NCI-H1930 (cell line): ENCODE data around the gene SEZ6.
"Not testable (repeated sequence)": the region's sequence is repeated elsewhere in the genome, so short reads cannot be mapped to it uniquely, and the experiment has no call there.

Source experiments
- DNase-seq, 2 experiments: peaks; one replicate each; lab custom pipeline; 2025; lab: John Stamatoyannopoulos, UW

The SEZ6 gene

DNA sequence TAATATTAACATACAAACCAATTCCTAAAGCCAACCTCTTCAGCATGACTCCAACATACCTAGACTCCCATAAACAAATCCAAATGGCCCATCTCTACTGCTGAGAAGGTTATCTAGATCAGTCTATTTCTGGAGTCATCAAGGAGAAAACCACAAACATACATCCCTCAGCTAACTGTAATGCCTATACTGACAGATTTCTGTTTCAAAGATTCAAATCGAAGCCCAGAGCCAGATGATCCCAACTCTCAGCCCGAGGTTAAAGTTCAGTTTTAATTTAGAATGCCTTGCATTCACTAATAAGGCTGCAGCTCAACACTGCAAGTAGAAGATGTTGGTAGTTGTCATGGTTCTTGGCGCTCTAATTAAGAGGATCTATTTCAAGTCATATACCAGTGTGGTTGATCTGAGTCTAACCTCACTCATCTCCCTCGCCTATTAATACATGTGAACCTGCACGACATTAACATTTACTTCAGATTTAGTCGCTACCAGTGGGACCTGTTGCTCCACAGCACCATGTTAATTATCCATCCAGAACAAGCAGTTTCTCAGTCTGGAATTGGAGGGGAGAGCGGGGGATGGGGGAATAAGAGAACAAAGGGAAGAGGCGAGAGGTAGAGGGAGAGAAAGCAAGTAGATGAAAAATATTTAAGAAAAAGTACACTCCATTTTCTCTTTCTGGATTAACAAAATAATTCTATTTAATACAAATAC is 69.9 kb downstream of the SEZ6 start:
- DNase-seq, result no peak

- not testable (repeated sequence) for DNase-seq
Observed at GRCh38 chr17:28934508-28934907, 71.3 kb downstream of the SEZ6 start.

GRCh38 chr17:28929787-28930186 is 76.0 kb downstream of the SEZ6 start:
- DNase-seq, result no peak

GRCh38 chr17:28928061-28928460 is 77.8 kb downstream of the SEZ6 start:
- DNase-seq, result no peak

- DNase-seq, result no peak
Observed at GRCh38 chr17:28926786-28927185, 79.0 kb downstream of the SEZ6 start.

DNA sequence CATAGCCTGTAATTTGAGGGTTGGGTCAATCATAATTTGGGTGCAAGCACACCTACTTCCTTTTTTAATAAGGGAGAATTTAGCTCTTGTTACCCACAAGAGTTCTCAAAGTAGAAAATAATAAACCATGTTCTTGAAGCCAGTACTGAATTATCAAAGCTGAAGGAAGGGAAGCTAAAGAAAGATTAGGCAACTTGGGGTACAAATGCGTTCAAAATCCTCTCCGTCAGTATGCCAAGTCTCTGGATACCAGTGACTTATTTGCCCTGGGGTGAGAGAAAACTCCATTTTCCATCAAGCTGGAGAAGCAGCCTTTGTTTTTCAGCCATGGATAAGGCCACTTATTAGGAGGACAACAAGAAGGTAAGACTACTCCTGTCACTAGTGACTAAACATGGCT is 79.5 kb downstream of the SEZ6 start:
- DNase-seq, result no peak

GRCh38 chr17:28925912-28926365 is 79.9 kb downstream of the SEZ6 start:
- DNase-seq, result no peak

DNA sequence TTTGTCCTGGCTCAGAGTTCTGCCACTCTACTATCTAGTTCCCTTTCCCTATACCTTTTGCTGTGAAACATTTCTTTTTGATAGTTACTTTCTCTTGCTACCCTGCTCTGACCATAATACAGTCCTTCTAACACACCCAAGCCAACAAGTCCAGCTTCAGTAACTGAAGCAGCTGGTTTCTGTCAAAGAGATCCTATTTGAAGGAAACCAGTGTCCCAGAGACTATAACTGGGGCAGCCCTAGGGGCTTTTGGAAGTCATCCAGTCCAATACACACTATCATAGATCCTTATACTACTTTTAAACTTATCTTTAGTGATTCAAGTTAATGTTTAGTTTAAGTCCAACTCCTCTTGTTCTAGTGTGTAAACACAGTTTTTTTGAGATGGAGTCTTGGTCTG is 85.6 kb downstream of the SEZ6 start:
- no peak for DNase-seq

DNA sequence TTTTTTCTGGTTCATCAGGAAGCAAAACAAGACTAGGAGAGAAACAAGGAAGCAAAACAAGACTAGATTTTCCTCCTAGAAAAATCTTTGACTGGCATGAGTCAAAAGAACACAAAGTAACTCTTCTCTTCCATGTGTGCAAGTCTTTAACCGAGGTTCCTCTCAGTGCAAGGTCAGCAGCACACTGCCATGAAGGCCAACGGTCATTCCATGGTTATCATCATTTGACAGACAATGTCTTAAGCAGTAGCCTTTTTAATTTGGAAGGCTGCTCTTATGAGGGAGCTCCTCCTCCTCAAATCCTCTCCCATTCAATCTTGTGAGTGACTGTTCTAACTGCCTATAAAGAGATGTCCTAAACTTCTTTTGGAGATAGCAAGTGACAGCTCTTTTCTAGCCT is 87.5 kb downstream of the SEZ6 start:
- DNase-seq, result no peak

DNA sequence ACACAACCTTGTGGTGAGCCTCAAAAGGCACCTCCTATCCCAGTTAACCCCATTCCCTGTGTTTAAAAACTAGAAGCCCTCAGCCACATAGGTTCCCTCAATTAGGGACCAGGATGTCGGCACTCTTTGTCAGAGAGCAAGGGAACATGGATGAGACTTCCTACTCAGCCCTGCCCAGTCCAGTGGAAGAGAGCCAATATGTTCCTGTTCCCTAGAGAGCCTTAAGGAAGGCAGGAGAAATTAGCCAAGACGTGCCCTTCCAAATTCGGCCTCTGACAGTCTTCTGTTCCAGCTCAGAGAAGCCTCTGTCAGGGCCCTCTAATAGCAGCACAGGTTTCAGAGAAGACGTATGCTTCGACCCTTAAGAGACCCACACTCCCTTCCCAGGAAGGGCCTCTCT is 88.4 kb downstream of the SEZ6 start:
- no peak for DNase-seq

DNA sequence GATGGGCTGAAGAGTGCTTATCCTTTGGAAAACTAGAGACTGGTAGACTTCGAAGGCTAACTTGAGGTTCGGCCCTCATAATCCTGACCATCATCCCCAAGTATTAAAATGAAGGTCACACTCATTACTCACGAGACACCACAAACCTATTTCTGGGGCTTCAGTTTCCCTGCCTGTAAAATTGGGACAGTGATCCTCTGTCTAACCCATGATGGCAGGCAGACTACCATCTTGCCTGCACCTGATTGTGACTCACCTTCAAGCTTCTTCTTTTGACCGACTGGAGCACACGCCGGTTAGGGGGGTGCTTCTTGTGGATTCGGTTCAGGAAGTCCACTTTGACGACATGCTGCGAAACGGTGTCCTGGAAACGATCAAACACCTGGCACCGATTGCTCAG is 88.8 kb downstream of the SEZ6 start:
- DNase-seq, result no peak

DNA sequence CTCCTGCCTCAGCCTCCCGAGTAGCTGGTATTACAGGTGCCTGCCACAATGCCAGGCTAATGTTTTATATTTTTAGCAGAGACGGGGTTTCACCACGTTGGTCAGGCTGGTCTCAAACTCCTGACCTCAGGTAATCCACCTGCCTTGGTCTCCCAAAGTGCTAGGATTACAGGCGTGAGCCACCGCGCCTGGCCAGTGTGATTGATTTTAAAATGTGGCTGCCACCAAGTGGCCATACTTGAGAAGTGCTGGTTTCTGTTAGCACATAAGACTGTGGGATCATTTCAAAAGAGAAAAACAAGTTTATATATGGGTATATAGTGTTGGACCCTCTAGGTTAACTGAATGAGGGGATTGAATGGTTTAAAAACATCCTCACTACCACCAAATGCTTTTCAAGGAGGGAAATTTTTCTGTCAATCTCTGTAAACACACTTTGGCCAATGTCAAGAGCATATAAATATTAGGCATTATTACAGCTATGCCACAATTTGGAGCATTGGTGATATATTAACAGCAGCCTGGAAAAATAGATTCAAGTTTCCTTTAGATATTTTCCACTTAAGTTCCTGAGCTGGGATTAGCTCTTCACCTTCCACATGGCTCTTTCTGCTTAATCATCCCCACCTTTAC is 89.4 kb downstream of the SEZ6 start:
- peak in 1 of 2 experiments; percentile 6 for DNase-seq

DNA sequence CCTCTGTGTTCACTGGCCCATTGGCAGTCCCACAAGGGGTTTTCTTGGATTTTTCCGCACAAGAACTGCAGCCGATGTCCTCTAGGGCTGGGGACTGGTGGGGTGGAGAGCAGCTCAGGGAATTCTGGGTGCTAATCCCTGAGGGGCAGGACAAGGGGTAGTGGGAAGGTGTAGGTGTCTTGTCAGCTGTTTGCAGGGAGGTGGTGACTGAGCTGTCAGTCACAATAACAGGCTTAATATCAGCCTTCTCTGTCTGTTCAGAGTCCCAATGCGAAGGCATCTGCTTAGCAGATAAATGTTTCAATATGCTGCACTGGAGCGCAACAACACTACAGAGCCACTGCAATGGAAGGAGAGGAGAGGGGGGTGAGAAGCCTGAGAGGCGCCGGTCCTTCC is 92.9 kb downstream of the SEZ6 start:
- DNase-seq, result no peak

- no peak for DNase-seq
Observed at GRCh38 chr17:28912281-28912937, 93.4 kb downstream of the SEZ6 start.

DNA sequence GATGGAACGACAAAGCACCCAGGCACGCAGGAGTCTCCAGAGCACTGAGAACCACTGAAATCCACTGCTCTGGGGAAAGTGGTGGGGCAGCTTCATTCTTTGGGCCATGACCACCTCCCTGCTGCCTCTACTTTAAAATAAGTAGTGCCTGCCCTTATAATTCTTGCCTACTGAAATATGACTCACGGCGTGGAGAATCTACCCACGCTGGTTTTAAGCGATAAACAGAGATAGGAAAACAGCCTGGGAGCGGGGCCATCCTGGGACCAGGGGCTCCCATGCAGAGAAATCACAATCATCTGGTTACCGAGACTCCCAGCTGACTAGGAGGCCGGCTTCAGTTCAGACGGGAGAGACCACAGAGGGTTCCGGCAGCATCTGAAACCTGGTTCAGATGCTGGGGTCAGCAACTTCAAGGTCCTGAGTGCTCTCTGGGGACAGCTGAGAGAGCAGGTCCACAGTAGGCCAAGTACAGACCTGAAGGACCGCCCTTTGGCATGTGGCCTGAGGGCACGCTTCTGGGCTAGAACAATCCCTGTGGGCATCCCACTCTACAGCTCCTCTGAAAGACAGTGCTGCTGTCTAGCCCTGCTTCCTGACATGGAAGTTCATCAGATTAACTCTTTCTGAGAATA is 94.3 kb downstream of the SEZ6 start:
- DNase-seq, result no peak

- DNase-seq, result no peak
Observed at GRCh38 chr17:28910534-28910933, 95.3 kb downstream of the SEZ6 start.

DNA sequence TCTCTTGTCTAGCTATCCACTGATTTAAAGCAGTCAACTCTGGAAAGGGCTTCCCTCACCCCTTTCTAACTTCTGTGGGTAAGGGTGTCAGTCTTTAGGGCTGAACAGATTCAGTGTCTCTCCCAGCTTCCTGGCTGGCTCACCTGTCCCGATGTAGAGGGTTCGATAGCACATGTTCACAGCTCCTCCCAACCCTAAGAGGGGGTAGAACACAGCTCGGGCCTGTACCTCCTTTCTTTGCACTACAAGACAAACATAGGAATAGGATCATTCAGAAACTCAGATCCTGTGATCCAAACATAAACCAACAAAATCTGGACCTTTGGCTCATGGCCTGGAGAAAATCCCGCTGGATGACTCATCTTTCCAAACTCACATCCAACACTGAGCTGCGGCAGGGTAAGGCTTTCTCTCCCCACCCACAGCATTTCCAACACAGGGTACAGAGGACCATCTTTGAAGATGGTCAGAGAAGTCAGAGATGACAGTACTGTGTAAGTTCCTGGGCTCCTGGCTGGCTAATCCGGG is 97.1 kb downstream of the SEZ6 start:
- no peak for DNase-seq

- no peak for DNase-seq
Observed at GRCh38 chr17:28907709-28908475, 97.9 kb downstream of the SEZ6 start.

DNA sequence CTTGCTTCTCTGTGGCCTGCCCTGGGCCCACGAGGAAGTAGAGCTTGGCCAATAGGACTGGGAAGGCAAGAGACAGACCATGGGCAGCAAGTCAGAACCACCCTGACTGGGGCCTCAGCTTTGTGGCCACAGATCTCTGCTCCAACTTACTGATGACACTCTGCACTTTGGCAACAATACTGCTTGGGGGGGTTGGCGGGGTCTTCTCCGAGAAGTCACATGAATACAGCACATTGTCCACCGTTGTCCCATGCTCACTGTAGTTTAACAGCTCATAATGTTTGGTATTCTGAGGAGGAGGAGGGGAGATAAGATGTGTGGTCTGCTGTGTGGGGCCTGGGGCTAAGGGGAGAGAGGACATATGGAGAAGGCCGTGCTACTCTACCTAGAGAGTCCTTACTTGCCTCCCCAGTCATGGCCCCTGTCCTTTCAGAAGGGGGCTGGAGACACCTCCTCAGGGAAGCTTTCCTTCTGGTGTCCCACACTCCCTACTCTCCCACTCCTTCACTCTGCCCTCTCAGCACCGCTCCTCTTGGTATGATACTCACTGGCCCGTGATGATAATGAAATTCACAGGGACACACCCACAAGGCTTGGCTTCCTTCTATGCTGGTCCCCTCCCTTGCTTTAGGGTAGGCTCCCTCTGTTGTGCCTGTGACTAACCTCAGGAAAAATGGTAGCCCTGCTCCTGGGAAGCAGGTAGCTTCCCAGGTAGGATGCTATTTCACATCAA is 99.0 kb downstream of the SEZ6 start:
- no peak for DNase-seq

DNA sequence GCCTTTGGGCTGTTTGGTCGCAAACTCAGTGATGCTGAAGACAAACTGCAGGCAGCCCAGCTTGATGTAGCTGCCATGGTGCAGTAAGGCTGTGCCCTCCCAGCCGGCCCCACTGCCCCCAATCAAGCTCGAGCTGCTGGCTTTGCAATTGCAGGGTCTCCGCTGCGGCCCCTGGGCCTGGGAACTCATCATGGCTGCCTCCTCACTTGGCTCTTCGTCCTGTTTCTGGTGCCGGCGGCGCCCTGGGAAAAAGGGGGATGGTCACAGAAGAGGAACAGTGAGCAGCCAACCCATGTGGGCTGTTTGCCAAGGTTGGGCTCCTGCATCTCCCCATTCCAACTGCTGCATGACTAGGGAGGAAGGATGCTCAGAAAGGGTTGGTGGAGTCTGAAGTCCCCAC is 99.6 kb downstream of the SEZ6 start:
- DNase-seq, result no peak
